ENCODE measurements around the gene NEK1. TPM values are rescaled to one million over a fixed set of nuclear protein-coding genes. Genes with fewer than 3 reads are reported as not detected.

NEK1 gene
- total and polyA plus RNA-seq, 2 of the 13 experiments (the other 11 are each of a cell fraction or from before 2014, with no cell fraction given), result 2.9 to 5.4 TPM

- TF ChIP-seq GPBP1L1 (CRISPR knock-in tag; IDR thresholded peaks at IDR 0.05) (no peak), ZBTB10 (CRISPR knock-in tag; IDR thresholded peaks at IDR 0.05; ENCODE audit: borderline replicate concordance) (no peak), ZNF468 (CRISPR knock-in tag; IDR thresholded peaks at IDR 0.05) (no peak), ZNF839 (CRISPR knock-in tag; IDR thresholded peaks at IDR 0.05; ENCODE audit: borderline replicate concordance) (no peak), PRDM15 (CRISPR knock-in tag; IDR thresholded peaks at IDR 0.05) (peak; percentile 94), KLF13 (CRISPR knock-in tag; IDR thresholded peaks at IDR 0.05) (no peak), SPEN (CRISPR knock-in tag; IDR thresholded peaks at IDR 0.05; ENCODE audit: low read depth) (peak; percentile 96), RXRB (CRISPR knock-in tag; IDR thresholded peaks at IDR 0.05; ENCODE audit: borderline replicate concordance) (peak; percentile 47), ZNF30 (CRISPR knock-in tag; IDR thresholded peaks at IDR 0.05) (no peak), ZBTB46 (CRISPR knock-in tag; IDR thresholded peaks at IDR 0.05; ENCODE audit: borderline replicate concordance) (0 out of 2 replicates have a peak, but pooled peaks have one; percentile 42), ADNP (CRISPR knock-in tag; IDR thresholded peaks at IDR 0.05) (no peak), HCFC1 (IDR thresholded peaks at IDR 0.05; ENCODE audit: low read depth, low read length) (0 out of 2 replicates have a peak, but pooled peaks have one; percentile 12), NR2F2 (IDR thresholded peaks at IDR 0.05; ENCODE audit: borderline replicate concordance, low read depth) (no peak; the same call in 1 of the 2 replicates), RELA (CRISPR knock-in tag; IDR thresholded peaks at IDR 0.05) (no peak)
Observed at GRCh38 chr4:169619958-169620879, 7.8 kb upstream of the NEK1 start, which contains the start of gene CLCN3 (continued).

Data from HepG2 (cell line).